Loucy (cell line): Measurements from ENCODE around the gene CNMD.

Experiments used
- H2AFZ ChIP-seq: fragments of 200-600 bp; sonication (generic); 2 replicates; pipeline ENCODE4 v1.6.0; 2016; ENCODE audit warnings: antibody characterized with exemption, mild to moderate bottlenecking, low read length, moderate library complexity
- H3F3A ChIP-seq: fragments of 200-600 bp; 2 replicates; pipeline ENCODE4 v1.6.0; 2016; ENCODE audit warnings: antibody characterized with exemption, low read depth, mild to moderate bottlenecking
- H3K27me3 ChIP-seq: fragments of 200-600 bp; sonication (generic); 2 replicates; pipeline ENCODE4 v1.6.1; 2014; ENCODE audit warnings: low read length, mild to moderate bottlenecking; ENCODE audit not compliant: insufficient read depth, poor library complexity, severe bottlenecking
- H3K36me3 ChIP-seq: fragments of 200-600 bp; sonication (generic); 2 replicates; pipeline ENCODE4 v1.6.1; 2016; ENCODE audit warnings: low read length; ENCODE audit not compliant: insufficient read depth
- H3K4me1 ChIP-seq: fragments of 200-600 bp; sonication (generic); 2 replicates; pipeline ENCODE4 v1.5.1; 2014; ENCODE audit warnings: low read length, mild to moderate bottlenecking; ENCODE audit not compliant: insufficient read depth, poor library complexity, severe bottlenecking
- H3K4me2 ChIP-seq: fragments of 200-600 bp; sonication (generic); 2 replicates; pipeline ENCODE4 v1.6.0; 2014; ENCODE audit warnings: antibody characterized with exemption, low read length, low read depth, mild to moderate bottlenecking; ENCODE audit not compliant: poor library complexity, severe bottlenecking
- H3K4me3 ChIP-seq: fragments of 200-600 bp; sonication (generic); 2 replicates; pipeline ENCODE4 v1.5.1; 2014; ENCODE audit warnings: low read length, mild to moderate bottlenecking, mixed read lengths; ENCODE audit not compliant: poor library complexity, severe bottlenecking
- H3K79me2 ChIP-seq: fragments of 200-600 bp; sonication (generic); 2 replicates; pipeline ENCODE4 v1.6.1; 2014; ENCODE audit warnings: low read length; ENCODE audit not compliant: insufficient read depth
- H3K9ac ChIP-seq: fragments of 200-600 bp; sonication (generic); 2 replicates; pipeline ENCODE4 v1.6.0; 2014; ENCODE audit warnings: mild to moderate bottlenecking, low read depth, low read length, moderate library complexity; ENCODE audit not compliant: poor library complexity, severe bottlenecking
- H3K9me2 ChIP-seq: fragments of 200-600 bp; sonication (generic); replicated peaks from 2 replicates; pipeline ENCODE4 v1.6.1; 2016; ENCODE audit warnings: low read depth, low read length, mixed read lengths
- H3K9me3 ChIP-seq: fragments of 200-600 bp; sonication (generic); 2 replicates; pipeline ENCODE4 v1.6.1; 2014; ENCODE audit warnings: mild to moderate bottlenecking, antibody characterized with exemption, low read length, low read depth; ENCODE audit not compliant: insufficient read depth
- H4K20me1 ChIP-seq: fragments of 200-600 bp; sonication (generic); 2 replicates; pipeline ENCODE4 v1.6.0; 2014; ENCODE audit warnings: antibody characterized with exemption, low read length, mild to moderate bottlenecking; ENCODE audit not compliant: insufficient read depth, poor library complexity, severe bottlenecking
- CTCF ChIP-seq: fragments of 200-600 bp; sonication (generic); conservative IDR thresholded peaks from 2 replicates; pipeline ENCODE4 v1.5.1; 2014; ENCODE audit warnings: mild to moderate bottlenecking, antibody characterized with exemption, low read length
- EZH2phosphoT487 ChIP-seq: fragments of 200-600 bp; IDR thresholded peaks from 2 replicates; pipeline ENCODE4 v1.6.1; 2018; ENCODE audit warnings: antibody characterized with exemption, mild to moderate bottlenecking, moderate library complexity, borderline replicate concordance

The CNMD gene

DNA sequence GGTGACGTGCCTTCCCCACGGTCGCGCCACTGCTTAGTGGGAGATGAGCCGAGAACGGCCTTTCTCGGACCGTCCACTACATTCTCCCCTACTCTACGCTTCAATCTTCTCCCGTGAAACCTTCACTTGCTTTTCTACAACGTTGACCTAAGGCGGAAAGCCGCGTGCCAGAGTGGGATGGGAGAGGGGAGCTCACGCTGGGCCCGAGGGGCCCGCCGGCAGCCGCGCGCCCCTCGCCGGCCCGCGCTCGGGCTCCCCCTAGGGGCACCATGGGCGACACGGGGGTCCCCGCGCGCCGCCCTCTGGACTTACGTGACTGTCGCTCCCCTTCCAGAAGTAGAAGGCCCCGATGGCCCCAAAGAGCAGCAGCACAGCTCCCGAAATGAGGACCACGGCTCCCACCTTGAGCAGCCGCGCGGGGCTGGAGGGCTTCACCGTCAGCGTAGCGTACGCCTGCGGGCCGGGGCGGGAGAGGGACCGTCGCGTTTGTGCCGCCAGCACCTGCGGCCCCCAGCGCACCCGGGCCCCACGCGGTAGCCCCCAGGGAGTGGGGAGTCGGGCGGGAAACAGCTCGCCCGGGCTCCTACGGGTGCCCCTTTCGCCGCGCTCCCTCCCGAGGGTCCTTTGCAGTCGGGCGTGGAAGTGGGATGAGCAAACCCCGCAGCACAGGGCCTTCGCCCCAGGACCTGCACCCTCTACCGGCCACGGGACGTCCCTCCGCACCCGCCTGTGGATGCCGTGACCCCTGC lies 727 bp downstream of the CNMD start:
- Histone ChIP-seq H3K36me3 (no peaks in the 10 kb centered on the region), H3K79me2 (no peaks in the 10 kb centered on the region), H3K9me3 (no peaks in the 10 kb centered on the region), H3K27me3 (no peaks in the 10 kb centered on the region), H3K9ac (no peak overlapping the region), H3F3A (no peaks in the 10 kb centered on the region), H2AFZ (no peak overlapping the region), H3K9me2 (no peaks in the 10 kb centered on the region), H3K4me3 (no peak overlapping the region), H3K4me2 (no peak overlapping the region), H4K20me1 (no peaks in the 10 kb centered on the region), H3K4me1 (no peaks in the 10 kb centered on the region)
- TF ChIP-seq EZH2phosphoT487: no peak
- TF ChIP-seq CTCF: no peak

DNA sequence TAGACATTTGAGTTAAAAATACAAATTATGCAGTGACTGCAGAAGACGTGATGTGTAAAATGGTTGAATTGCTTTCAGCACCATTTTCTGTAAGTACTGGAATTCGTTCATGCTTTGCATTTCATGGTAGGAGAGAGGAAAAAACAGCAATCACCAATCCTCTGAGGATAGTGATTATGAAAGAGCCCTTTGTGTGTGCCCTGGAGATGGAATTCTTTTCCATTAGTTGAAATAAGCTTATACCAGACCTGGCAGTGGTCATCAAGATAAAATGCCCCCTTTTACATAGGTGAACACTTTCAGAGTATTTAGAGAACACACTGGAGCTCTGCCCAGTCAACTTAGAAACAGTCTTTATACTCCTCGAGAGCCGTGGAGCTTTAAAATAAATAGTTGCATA lies 1.7 kb downstream of the CNMD start:
- no peak for TF ChIP-seq EZH2phosphoT487
- TF ChIP-seq CTCF: no peak
- no peak overlapping the region for H2AFZ ChIP-seq
- H3K4me1 ChIP-seq: no peaks in the 10 kb centered on the region
- H3F3A ChIP-seq: no peaks in the 10 kb centered on the region
- no peaks in the 10 kb centered on the region for H3K27me3 ChIP-seq
- no peaks in the 10 kb centered on the region for H3K9me2 ChIP-seq
- no peak overlapping the region for H3K4me3 ChIP-seq
- no peaks in the 10 kb centered on the region for H3K79me2 ChIP-seq
- H3K36me3 ChIP-seq: no peaks in the 10 kb centered on the region
- H3K4me2 ChIP-seq: no peak overlapping the region
- H3K9me3 ChIP-seq: no peaks in the 10 kb centered on the region
- no peaks in the 10 kb centered on the region for H4K20me1 ChIP-seq
- H3K9ac ChIP-seq: no peak overlapping the region

DNA sequence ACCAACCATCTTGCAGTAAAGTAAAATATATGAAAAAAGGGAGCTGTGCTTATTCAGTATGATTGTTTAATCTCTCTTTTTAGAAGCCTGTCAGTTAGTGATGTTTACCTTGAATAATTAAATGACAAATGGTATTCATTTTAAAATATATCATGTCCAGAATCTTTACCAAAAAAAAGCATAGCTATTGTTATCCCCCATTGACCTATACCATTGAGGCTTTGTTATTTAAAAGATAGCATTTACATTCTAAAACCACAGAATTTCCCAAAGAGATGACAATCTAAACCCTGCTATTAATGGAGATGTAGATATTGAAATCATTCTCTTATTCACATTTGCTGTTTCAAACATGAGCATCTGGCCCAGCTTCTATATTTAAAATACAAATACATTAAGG lies 2.2 kb downstream of the CNMD start:
- Histone ChIP-seq H3K4me3 (no peak overlapping the region), H3K36me3 (no peaks in the 10 kb centered on the region), H3K9me2 (no peaks in the 10 kb centered on the region), H4K20me1 (no peaks in the 10 kb centered on the region), H3K9ac (no peak overlapping the region), H2AFZ (no peak overlapping the region), H3K79me2 (no peaks in the 10 kb centered on the region), H3K27me3 (no peaks in the 10 kb centered on the region), H3K4me2 (no peak overlapping the region), H3K9me3 (no peaks in the 10 kb centered on the region), H3K4me1 (no peaks in the 10 kb centered on the region), H3F3A (no peaks in the 10 kb centered on the region)
- TF ChIP-seq EZH2phosphoT487 (no peak), CTCF (no peak)
